Measurements from ENCODE around the gene SETBP1.

Gene SETBP1

GRCh38 chr18:44759925-44760342 is 79.2 kb downstream of the SETBP1 start:
- no peak for DNase-seq (ENCODE audit: low read depth)

- DNase-seq (ENCODE audit: low read depth) = no peak
These were observed 81.1 kb downstream of the SETBP1 start for GRCh38 chr18:44761812-44762211.

- no peak for DNase-seq (ENCODE audit: low read depth)
These were observed 82.6 kb downstream of the SETBP1 start for GRCh38 chr18:44763327-44763726.

GRCh38 chr18:44764863-44765262 is 84.2 kb downstream of the SETBP1 start:
- no peak for DNase-seq (ENCODE audit: low read depth)

- DNase-seq (ENCODE audit: low read depth) = no peak
These were observed 84.8 kb downstream of the SETBP1 start for GRCh38 chr18:44765456-44765855.

GRCh38 chr18:44766450-44766849 is 85.8 kb downstream of the SETBP1 start:
- DNase-seq (ENCODE audit: low read depth) = no peak

GRCh38 chr18:44767807-44768206 is 87.1 kb downstream of the SETBP1 start:
- no peak for DNase-seq (ENCODE audit: low read depth)

GRCh38 chr18:44770641-44771040 is 90.0 kb downstream of the SETBP1 start:
- no peak for DNase-seq (ENCODE audit: low read depth)

- no peak for DNase-seq (ENCODE audit: low read depth)
These were observed 90.9 kb downstream of the SETBP1 start for GRCh38 chr18:44771572-44771955.

- no peak for DNase-seq (ENCODE audit: low read depth)
These were observed 91.5 kb downstream of the SETBP1 start for GRCh38 chr18:44771956-44772917.

GRCh38 chr18:44773640-44774155 is 93.0 kb downstream of the SETBP1 start:
- DNase-seq (ENCODE audit: low read depth) = no peak

GRCh38 chr18:44774191-44774590 is 93.5 kb downstream of the SETBP1 start:
- DNase-seq (ENCODE audit: low read depth) = no peak

- no peak for DNase-seq (ENCODE audit: low read depth)
These were observed 96.9 kb downstream of the SETBP1 start for GRCh38 chr18:44777457-44778192.

- no peak for DNase-seq (ENCODE audit: low read depth)
These were observed 98.1 kb downstream of the SETBP1 start for GRCh38 chr18:44778788-44779187.

- DNase-seq (ENCODE audit: low read depth) = no peak
These were observed 99.1 kb downstream of the SETBP1 start for GRCh38 chr18:44779753-44780292.

GRCh38 chr18:44781886-44782285 is 101.2 kb downstream of the SETBP1 start:
- DNase-seq (ENCODE audit: low read depth) = no peak

- no peak for DNase-seq (ENCODE audit: low read depth)
These were observed 101.9 kb downstream of the SETBP1 start for GRCh38 chr18:44782617-44783016.

- no peak for DNase-seq (ENCODE audit: low read depth)
These were observed 102.7 kb downstream of the SETBP1 start for GRCh38 chr18:44783371-44783770.

- DNase-seq (ENCODE audit: low read depth) = no peak
These were observed 105.6 kb downstream of the SETBP1 start for GRCh38 chr18:44786257-44786656.

GRCh38 chr18:44786688-44787087 is 106.0 kb downstream of the SETBP1 start:
- DNase-seq (ENCODE audit: low read depth) = no peak

GRCh38 chr18:44788334-44788733 is 107.6 kb downstream of the SETBP1 start:
- DNase-seq (ENCODE audit: low read depth) = no peak

GRCh38 chr18:44789710-44790109 is 109.0 kb downstream of the SETBP1 start:
- no peak for DNase-seq (ENCODE audit: low read depth)

GRCh38 chr18:44790860-44791259 is 110.2 kb downstream of the SETBP1 start:
- DNase-seq (ENCODE audit: low read depth) = no peak
